Tibial nerve (tissue), 3 donors: ENCODE measurements around the gene CAV1.

Experiments
- CTCF ChIP-seq, 5 experiments: fragments of 200-600 bp in 3 of 5; fragments of 450-650 bp in 2 of 5; sonication (generic) in 3 of 5; IDR thresholded peaks; one replicate each; pipeline ENCODE4 v1.5.1; 2016 to 2019; ENCODE audit warnings: antibody characterized with exemption in 5 of 5, mild to moderate bottlenecking in 3 of 5, moderate library complexity in 2 of 5
- POLR2A ChIP-seq, 2 donors: fragments of 450-650 bp; IDR thresholded peaks; one replicate each; pipeline ENCODE4 v1.6.1; 2017; ENCODE audit warnings: antibody characterized with exemption in 2 of 2, mild to moderate bottlenecking in 2 of 2, moderate library complexity in 2 of 2

DNA sequence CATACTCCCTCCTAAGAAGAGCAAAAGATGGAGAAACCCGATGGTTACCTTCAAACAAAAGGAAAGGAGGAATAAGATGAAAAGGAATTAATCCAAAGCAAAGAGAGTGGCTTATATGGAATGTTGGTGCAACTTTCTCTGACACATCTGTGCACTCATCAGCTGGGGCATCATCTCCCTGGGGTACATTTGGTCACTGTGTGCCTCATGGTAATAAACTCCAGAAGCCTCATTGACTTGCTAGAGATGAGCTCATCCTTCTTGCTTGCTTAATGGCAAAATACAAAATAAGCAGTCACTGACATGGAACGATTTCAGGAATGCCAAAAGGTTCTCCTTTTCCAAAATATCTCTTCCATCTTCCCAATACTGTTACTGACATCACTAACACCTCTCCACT lies 22.5 kb downstream of the CAV1 start:
- no peak for TF ChIP-seq CTCF (IDR thresholded peaks at IDR 0.05)
- TF ChIP-seq POLR2A (IDR thresholded peaks at IDR 0.05) = no peak
